Iris pigment epithelial cell (primary cell): ENCODE results near the gene ZNF30.
A peak's percentile ranks its signal among the peaks of the same experiment; 100 is the strongest.
"Not testable (repeated sequence)": the region's sequence is repeated elsewhere in the genome, so short reads cannot be mapped to it uniquely, and the experiment has no call there.

Experiments
- DNase-seq: peaks from one replicate; pipeline ENCODE4 v3.0.0-alpha.2; 2011; ENCODE audit warnings: low read depth

Gene ZNF30

GRCh38 chr19:34985249-34986022 is 58.7 kb downstream of the ZNF30 start:
- DNase-seq: peak; percentile 59

- DNase-seq: no peak
These were observed 61.4 kb downstream of the ZNF30 start for GRCh38 chr19:34988119-34988518.

- DNase-seq: no peak
These were observed 62.6 kb downstream of the ZNF30 start for GRCh38 chr19:34989298-34989697.

- DNase-seq: no peak
These were observed 64.0 kb downstream of the ZNF30 start for GRCh38 chr19:34990578-34991192.

- DNase-seq: no peak
These were observed 65.0 kb downstream of the ZNF30 start for GRCh38 chr19:34991542-34992333.

GRCh38 chr19:34992582-34992981 is 65.9 kb downstream of the ZNF30 start:
- not testable (repeated sequence) for DNase-seq

- DNase-seq: no peak
These were observed 67.6 kb downstream of the ZNF30 start for GRCh38 chr19:34994286-34994642.
